Measurements from ENCODE around the gene ZNG1F.
"Not testable (repeated sequence)": the region's sequence is repeated elsewhere in the genome, so short reads cannot be mapped to it uniquely, and the experiment has no call there.

Gene ZNG1F

DNA sequence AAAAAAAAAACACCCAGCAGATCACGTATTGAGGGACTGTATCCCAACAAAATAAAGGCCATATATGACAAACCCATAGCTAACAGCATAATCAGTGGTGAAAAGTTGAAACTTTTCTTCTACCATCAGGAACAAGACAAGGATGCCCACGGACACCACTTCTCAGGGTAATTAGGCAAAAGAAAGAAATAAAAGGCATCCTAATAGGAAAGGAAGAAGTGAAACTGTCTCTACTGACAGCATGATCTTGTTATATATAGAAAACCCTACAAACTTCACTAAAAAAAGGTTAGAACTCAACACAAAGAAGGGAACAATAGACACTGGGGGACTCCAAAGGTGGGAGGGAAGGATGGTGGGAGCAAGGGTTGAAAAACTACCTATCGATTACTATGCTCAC is 102.9 kb downstream of the ZNG1F start:
- DNase-seq (ENCODE audit: low spot score), result not testable (repeated sequence)

DNA sequence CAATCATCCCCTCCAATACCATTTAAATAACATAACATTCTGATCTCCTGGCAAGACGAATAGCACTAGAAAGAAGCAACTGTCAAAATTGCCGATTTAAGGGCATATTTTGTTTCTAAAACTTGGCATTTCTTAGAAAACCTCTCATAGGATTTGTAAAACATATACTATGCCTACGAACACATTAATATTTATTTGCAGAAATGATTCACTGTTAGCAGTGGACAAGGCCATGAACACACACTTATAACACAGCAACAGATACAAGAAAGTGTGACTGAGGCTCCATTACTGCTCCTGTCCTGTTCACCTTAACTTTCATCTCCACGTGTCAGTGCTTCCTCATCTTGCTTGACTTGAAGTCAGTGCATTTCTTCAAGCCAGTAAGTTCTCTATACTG is 106.8 kb downstream of the ZNG1F start:
- DNase-seq (ENCODE audit: low spot score), result not testable (repeated sequence)
